ENCODE measurements around the gene CNP. TPM values are rescaled to one million over a fixed set of nuclear protein-coding genes. Genes with fewer than 3 reads are reported as not detected.

The CNP gene
- total and polyA plus RNA-seq, 10 of the 15 experiments (the other 5 are each of a cell fraction or from before 2014, with no cell fraction given): 1.8 to 60.7 (median 31.4) TPM

DNA sequence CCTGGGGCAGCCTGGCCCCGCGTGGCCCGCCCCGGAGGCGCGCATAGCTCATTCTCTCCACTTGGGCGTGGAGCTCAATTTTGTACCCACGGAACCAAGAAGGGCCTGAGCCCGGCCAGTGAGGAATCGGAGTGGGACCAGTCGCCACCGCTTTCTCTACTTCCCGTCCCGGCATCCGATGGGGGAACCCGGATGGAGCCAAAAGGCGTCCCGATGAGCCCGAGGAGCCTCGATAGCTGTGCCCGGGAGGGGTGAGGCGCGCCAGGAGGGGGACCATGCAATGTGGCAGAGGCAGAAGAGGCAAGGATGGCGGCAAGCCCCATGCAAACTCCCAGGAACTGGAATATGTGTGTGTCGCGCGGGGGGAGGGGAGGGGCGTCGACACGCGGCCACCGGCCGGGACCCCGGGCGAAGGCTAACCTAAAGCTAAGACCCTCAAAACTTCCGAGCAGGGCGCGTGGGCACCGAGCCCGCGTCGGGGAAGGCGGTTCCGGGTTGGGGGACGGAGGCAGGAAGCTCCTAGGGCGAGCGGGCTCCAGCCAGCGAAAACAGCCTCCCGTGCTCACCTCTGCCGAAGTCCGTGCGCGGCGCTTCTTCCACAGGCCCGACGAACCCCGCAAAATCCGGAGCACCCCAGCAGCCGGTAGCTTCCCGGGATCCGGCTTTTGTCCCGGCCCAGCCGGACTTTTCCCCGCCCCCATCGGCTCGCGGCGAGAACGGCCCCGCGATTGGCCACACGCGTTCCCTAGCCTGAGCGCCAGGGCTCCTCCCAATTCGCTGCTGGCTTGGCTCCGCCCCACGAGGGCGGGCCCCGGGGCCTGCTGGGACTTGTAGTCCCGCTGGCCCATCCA, 48.1 kb upstream of the CNP start, which contains the start of gene ACLY:
Gene ACLY (minus strand): TSS at position 638 of the 851 bp plus-strand sequence. CDS start 5,078 bp downstream, outside the sequence.
- peaks cover 1 to 5% of the 10 kb centered on the region in 2 experiments; a peak in 3 of 4 replicates for H3K36me3 ChIP-seq (ENCODE audit: control insufficient read depth in 2 of 2, insufficient read depth in 2 of 2, low read length in 1 of 2)
- ChIA-PET CTCF (interaction anchor here (0.6 to 2.1 kb wide), 9 partner anchors 8 to 99 kb away, joined by 3 to 16 read pairs (median 3); partner anchors contain the start of genes DNAJC7 and ODAD4), SMC1A (ENCODE audit: uncharacterized antibody, unreplicated experiment) (interaction anchor here (0.6 to 2.7 kb wide), 4 partner anchors 8 to 46 kb away, joined by 3 to 19 read pairs (median 3); partner anchors contain the start of gene ODAD4), RAD21 (ENCODE audit: unreplicated experiment) (interaction anchor here (1.4 to 3.0 kb wide), 6 partner anchors 11 to 195 kb away, joined by 4 to 23 read pairs (median 10); partner anchors contain the start of genes CNP, DNAJC7 and ODAD4), POLR2A (interaction anchor here (0.6 to 4.2 kb wide), 9 partner anchors 10 to 1833 kb away, joined by 3 to 52 read pairs (median 3); partner anchors contain the start of genes CNP, DNAJC7, JUP and ODAD4)
- DNase-seq (ENCODE audit: low read depth, low spot score) (no peak), ATAC-seq (peak; percentile 98), FAIRE-seq (peak; percentile 92)
- H3K4me3 ChIP-seq: peak within 1 kb of the TSS; percentile 98
- in situ Hi-C loops (cut with MboI) (no loop called here), intact Hi-C loops (cut with micrococcal nuclease; ENCODE audit: unreplicated experiment) (no loop called here)
- H3K9me3 ChIP-seq (replicated peaks; ENCODE audit: control insufficient read depth, insufficient read depth, low read length): no peaks in the 10 kb centered on the region
- H3K4me2 ChIP-seq (ENCODE audit: control insufficient read depth, insufficient read depth): peak within 1 kb of the TSS; percentile 96
- peak within 1 kb of the TSS; percentile 95 for H2AFZ ChIP-seq (ENCODE audit: control insufficient read depth, low read depth, low read length)
- H3K9ac ChIP-seq (ENCODE audit: control insufficient read depth, insufficient read depth, low read length): peak within 1 kb of the TSS; percentile 94
- H3K79me2 ChIP-seq (ENCODE audit: control insufficient read depth, insufficient read depth, low read length): peaks cover 53% of the 10 kb centered on the region
- H3K27ac ChIP-seq (ENCODE audit: control insufficient read depth, insufficient read depth): peak within 1 kb of the TSS; percentile 86
- TSS peak; percentile 72 for BruUV-seq (replicated peaks)
- no peaks in the 10 kb centered on the region for H3K27me3 ChIP-seq (replicated peaks in 1 of 2; ENCODE audit: control insufficient read depth in 2 of 2, insufficient read depth in 2 of 2, low read length in 1 of 2)
- H3K4me1 ChIP-seq (ENCODE audit: control insufficient read depth, insufficient read depth, low read length): peaks cover 19% of the 10 kb centered on the region
- WGBS (ENCODE audit: insufficient coverage, insufficient replicate concordance, low lambda C conversion rate, missing lambda C conversion rate): under 1% methylated on average over 75 of the region's 80 CpGs
- H4K20me1 ChIP-seq (ENCODE audit: control insufficient read depth, insufficient read depth): peaks cover 7% of the 10 kb centered on the region; the same call in 1 of the 2 replicates
- TF ChIP-seq POLR2A (IDR thresholded peaks at IDR 0.05; ENCODE audit: low read depth, low read length): peak; percentile 87
- no peak for TF ChIP-seq FOXK2 (IDR thresholded peaks at IDR 0.05)
- TF ChIP-seq, protein P1, sequence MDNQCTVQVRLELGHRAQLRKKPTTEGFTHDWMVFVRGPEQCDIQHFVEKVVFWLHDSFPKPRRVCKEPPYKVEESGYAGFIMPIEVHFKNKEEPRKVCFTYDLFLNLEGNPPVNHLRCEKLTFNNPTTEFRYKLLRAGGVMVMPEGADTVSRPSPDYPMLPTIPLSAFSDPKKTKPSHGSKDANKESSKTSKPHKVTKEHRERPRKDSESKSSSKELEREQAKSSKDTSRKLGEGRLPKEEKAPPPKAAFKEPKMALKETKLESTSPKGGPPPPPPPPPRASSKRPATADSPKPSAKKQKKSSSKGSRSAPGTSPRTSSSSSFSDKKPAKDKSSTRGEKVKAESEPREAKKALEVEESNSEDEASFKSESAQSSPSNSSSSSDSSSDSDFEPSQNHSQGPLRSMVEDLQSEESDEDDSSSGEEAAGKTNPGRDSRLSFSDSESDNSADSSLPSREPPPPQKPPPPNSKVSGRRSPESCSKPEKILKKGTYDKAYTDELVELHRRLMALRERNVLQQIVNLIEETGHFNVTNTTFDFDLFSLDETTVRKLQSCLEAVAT (IDR thresholded peaks at IDR 0.05): 0 out of 2 replicates have a peak, but pooled peaks have one; percentile 13
- TF ChIP-seq EED (IDR thresholded peaks at IDR 0.05; ENCODE audit: low read depth): no peak; the same call in 1 of the 2 replicates
- peak; percentile 29; the same call in 1 of the 2 replicates for TF ChIP-seq NR2C1 (IDR thresholded peaks at IDR 0.05)
- TF ChIP-seq, protein P2, sequence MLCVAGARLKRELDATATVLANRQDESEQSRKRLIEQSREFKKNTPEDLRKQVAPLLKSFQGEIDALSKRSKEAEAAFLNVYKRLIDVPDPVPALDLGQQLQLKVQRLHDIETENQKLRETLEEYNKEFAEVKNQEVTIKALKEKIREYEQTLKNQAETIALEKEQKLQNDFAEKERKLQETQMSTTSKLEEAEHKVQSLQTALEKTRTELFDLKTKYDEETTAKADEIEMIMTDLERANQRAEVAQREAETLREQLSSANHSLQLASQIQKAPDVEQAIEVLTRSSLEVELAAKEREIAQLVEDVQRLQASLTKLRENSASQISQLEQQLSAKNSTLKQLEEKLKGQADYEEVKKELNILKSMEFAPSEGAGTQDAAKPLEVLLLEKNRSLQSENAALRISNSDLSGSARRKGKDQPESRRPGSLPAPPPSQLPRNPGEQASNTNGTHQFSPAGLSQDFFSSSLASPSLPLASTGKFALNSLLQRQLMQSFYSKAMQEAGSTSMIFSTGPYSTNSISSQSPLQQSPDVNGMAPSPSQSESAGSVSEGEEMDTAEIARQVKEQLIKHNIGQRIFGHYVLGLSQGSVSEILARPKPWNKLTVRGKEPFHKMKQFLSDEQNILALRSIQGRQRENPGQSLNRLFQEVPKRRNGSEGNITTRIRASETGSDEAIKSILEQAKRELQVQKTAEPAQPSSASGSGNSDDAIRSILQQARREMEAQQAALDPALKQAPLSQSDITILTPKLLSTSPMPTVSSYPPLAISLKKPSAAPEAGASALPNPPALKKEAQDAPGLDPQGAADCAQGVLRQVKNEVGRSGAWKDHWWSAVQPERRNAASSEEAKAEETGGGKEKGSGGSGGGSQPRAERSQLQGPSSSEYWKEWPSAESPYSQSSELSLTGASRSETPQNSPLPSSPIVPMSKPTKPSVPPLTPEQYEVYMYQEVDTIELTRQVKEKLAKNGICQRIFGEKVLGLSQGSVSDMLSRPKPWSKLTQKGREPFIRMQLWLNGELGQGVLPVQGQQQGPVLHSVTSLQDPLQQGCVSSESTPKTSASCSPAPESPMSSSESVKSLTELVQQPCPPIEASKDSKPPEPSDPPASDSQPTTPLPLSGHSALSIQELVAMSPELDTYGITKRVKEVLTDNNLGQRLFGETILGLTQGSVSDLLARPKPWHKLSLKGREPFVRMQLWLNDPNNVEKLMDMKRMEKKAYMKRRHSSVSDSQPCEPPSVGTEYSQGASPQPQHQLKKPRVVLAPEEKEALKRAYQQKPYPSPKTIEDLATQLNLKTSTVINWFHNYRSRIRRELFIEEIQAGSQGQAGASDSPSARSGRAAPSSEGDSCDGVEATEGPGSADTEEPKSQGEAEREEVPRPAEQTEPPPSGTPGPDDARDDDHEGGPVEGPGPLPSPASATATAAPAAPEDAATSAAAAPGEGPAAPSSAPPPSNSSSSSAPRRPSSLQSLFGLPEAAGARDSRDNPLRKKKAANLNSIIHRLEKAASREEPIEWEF (IDR thresholded peaks at IDR 0.05; ENCODE audit: insufficient replicate concordance, low read depth, low read length): no peak
- TF ChIP-seq MTA3 (IDR thresholded peaks at IDR 0.05; ENCODE audit: borderline replicate concordance, low read length): no peak
- TF ChIP-seq, protein P3, sequence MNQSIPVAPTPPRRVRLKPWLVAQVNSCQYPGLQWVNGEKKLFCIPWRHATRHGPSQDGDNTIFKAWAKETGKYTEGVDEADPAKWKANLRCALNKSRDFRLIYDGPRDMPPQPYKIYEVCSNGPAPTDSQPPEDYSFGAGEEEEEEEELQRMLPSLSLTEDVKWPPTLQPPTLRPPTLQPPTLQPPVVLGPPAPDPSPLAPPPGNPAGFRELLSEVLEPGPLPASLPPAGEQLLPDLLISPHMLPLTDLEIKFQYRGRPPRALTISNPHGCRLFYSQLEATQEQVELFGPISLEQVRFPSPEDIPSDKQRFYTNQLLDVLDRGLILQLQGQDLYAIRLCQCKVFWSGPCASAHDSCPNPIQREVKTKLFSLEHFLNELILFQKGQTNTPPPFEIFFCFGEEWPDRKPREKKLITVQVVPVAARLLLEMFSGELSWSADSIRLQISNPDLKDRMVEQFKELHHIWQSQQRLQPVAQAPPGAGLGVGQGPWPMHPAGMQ (IDR thresholded peaks at IDR 0.05; ENCODE audit: borderline replicate concordance): no peak
- TF ChIP-seq CBFB (IDR thresholded peaks at IDR 0.05; ENCODE audit: low read depth): peak; percentile 57
- TF ChIP-seq, protein P4, sequence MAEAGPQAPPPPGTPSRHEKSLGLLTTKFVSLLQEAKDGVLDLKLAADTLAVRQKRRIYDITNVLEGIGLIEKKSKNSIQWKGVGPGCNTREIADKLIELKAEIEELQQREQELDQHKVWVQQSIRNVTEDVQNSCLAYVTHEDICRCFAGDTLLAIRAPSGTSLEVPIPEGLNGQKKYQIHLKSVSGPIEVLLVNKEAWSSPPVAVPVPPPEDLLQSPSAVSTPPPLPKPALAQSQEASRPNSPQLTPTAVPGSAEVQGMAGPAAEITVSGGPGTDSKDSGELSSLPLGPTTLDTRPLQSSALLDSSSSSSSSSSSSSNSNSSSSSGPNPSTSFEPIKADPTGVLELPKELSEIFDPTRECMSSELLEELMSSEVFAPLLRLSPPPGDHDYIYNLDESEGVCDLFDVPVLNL (IDR thresholded peaks at IDR 0.05; ENCODE audit: low read depth, low read length): no peak
- peak; percentile 80 for TF ChIP-seq POLR2AphosphoS5 (IDR thresholded peaks at IDR 0.05; ENCODE audit: low read length)
- TF ChIP-seq, protein P5, sequence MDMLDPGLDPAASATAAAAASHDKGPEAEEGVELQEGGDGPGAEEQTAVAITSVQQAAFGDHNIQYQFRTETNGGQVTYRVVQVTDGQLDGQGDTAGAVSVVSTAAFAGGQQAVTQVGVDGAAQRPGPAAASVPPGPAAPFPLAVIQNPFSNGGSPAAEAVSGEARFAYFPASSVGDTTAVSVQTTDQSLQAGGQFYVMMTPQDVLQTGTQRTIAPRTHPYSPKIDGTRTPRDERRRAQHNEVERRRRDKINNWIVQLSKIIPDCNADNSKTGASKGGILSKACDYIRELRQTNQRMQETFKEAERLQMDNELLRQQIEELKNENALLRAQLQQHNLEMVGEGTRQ (IDR thresholded peaks at IDR 0.05; ENCODE audit: borderline replicate concordance, low read depth, low read length): peak; percentile 4
